Fibroblast of lung (primary cell): ENCODE data around the gene CRACR2B. TPM values are rescaled to one million over a fixed set of nuclear protein-coding genes. Genes with fewer than 3 reads are reported as not detected.

ENCODE experiments used
- DNase-seq, 2 donors: peaks; one replicate each; pipeline versions ENCODE4 v3.0.0 to v3.0.0-alpha.2; 2010; ENCODE audit warnings: low read depth in 2 of 2
- H2AFZ ChIP-seq: 2 replicates; pipeline ENCODE4 v1.5.1; 2012; ENCODE audit warnings: low read length, control low read depth, inconsistent platforms
- H3K27ac ChIP-seq: 2 replicates; pipeline ENCODE4 v1.5.1; 2011; ENCODE audit warnings: low read length, control low read depth; ENCODE audit not compliant: insufficient read depth
- H3K27me3 ChIP-seq: 2 replicates; pipeline ENCODE4 v1.5.1; 2011; ENCODE audit warnings: mild to moderate bottlenecking, low read length; ENCODE audit not compliant: control insufficient read depth, insufficient read depth
- H3K36me3 ChIP-seq: 2 replicates; pipeline ENCODE4 v1.5.1; 2011; ENCODE audit warnings: low read length; ENCODE audit not compliant: control insufficient read depth, insufficient read depth
- H3K4me1 ChIP-seq: 2 replicates; pipeline ENCODE4 v1.5.1; 2011; ENCODE audit warnings: low read length; ENCODE audit not compliant: control insufficient read depth, insufficient read depth; ENCODE audit errors: extremely low read depth
- H3K4me2 ChIP-seq: 2 replicates; pipeline ENCODE4 v1.5.1; 2011; ENCODE audit warnings: low read length, control low read depth; ENCODE audit not compliant: insufficient read depth; ENCODE audit errors: extremely low read depth
- H3K4me3 ChIP-seq, 4 experiments: fragments of 200-600 bp in 1 of 4; sonication (generic) in 1 of 4; replicated peaks in 1 of 4; 2 replicates each; pipeline ENCODE4 v1.5.1; 2011 to 2016; ENCODE audit warnings: low read length in 4 of 4, low read depth in 3 of 4, mild to moderate bottlenecking in 3 of 4, control low read depth in 2 of 4, inconsistent platforms in 1 of 4, mixed read lengths in 1 of 4; ENCODE audit not compliant: insufficient read depth in 1 of 4; ENCODE audit errors: control extremely low read depth in 1 of 4
- H3K79me2 ChIP-seq: 2 replicates; pipeline ENCODE4 v1.5.1; 2012; ENCODE audit warnings: mild to moderate bottlenecking, low read length, inconsistent platforms; ENCODE audit not compliant: control insufficient read depth, insufficient read depth
- H3K9ac ChIP-seq: 2 replicates; pipeline ENCODE4 v1.5.1; 2011; ENCODE audit warnings: mild to moderate bottlenecking, low read length, control low read depth; ENCODE audit not compliant: insufficient read depth
- H3K9me3 ChIP-seq: 2 replicates; pipeline ENCODE4 v1.5.1; 2012; ENCODE audit warnings: low read depth, low read length; ENCODE audit not compliant: control insufficient read depth, insufficient read depth
- H4K20me1 ChIP-seq: 2 replicates; pipeline ENCODE4 v1.5.1; 2011; ENCODE audit warnings: low read length; ENCODE audit not compliant: control insufficient read depth, insufficient read depth; ENCODE audit errors: extremely low read depth
- EZH2 ChIP-seq: IDR thresholded peaks from 2 replicates; pipeline ENCODE4 v1.5.1; 2012; ENCODE audit warnings: low read length, control low read depth, mild to moderate bottlenecking; ENCODE audit errors: missing control alignments
- polyA plus RNA-seq, 2 donors: library from polyadenylated mRNA; depleted of rRNA in 1 of 2; stranded (reverse) in 1 of 2; unstranded in 1 of 2; fragments of >200 nt; gene quantifications; 2 replicates each; pipeline ENCODE4 v1.2.1, GENCODE V29; 2011 to 2012; ENCODE audit warnings: missing spikeins in 1 of 2
- total RNA-seq: library from RNA; depleted of rRNA; stranded (reverse); fragments of >200 nt; gene quantifications from 2 replicates; pipeline ENCODE4 v1.2.1, GENCODE V29; 2014
- TF ChIP-seq, protein P1 (sequence below), 2 donors: IDR thresholded peaks in 1 of 2; conservative IDR thresholded peaks in 1 of 2; 1 replicate in 1 of 2; 2 replicates in 1 of 2; pipeline ENCODE4 v1.5.1; 2011 to 2012; ENCODE audit warnings: low read length in 2 of 2, control low read depth in 1 of 2, inconsistent platforms in 1 of 2, low read depth in 1 of 2, mild to moderate bottlenecking in 1 of 2

CRACR2B gene
- total and polyA plus RNA-seq, 2 donors (not counting 1 experiment from before 2014, with no cell fraction given): 0.11 to 0.66 TPM

DNA sequence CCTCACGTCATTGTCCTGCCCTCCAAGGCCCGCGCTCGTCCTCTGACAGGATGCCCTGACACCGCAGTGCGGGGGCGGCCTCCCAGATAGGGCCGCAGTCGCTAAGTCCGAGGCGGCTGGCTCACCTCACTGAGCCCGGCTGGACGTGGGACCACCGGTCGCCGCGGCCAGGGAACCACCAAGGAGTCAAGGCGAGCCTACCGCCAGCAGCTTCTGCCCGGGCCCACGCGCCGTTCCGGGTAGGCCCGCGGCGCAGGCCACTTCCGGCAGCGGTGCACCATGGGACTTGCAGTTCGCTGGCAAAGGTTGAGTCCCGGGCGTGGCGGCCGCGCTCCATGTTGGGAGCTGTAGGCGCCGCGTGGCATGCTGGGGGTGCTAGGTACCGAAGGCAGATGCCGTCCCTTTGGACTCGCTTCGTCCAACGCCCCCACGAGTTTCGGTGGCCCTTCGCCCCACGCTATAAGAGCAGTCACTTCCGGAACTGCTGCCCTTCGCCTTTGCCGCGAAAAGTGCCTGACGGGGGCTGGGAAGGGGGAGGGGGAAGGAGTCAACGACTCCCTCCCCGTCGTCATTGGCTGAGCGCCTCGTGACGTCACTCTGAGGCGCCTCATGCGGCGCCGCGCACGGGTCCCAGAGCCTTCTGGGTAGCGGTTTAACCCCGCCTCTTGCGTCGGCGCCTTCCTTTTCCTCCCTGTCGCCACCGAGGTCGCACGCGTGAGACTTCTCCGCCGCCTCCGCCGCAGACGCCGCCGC, 18.3 kb upstream of the CRACR2B start, which contains the start of gene RPLP2:
TSS of gene RPLP2 (plus strand) at position 681 of the 753 bp plus-strand sequence. CDS start 268 bp downstream, outside the sequence.
- Histone ChIP-seq H3K27ac (peak within 1 kb of the TSS; percentile 96), H3K4me2 (peak within 1 kb of the TSS; percentile 98), H3K9me3 (no peaks in the 10 kb centered on the region), H3K36me3 (peaks cover 24% of the 10 kb centered on the region), H2AFZ (peak within 1 kb of the TSS; percentile 94), H3K4me1 (peaks cover 13% of the 10 kb centered on the region), H3K4me3 (peak within 1 kb of the TSS; percentile 78 to 98 (median 94)), H3K79me2 (peaks cover 38% of the 10 kb centered on the region), H3K27me3 (no peaks in the 10 kb centered on the region), H4K20me1 (no peaks in the 10 kb centered on the region), H3K9ac (peak within 1 kb of the TSS; percentile 99)
- TF ChIP-seq, protein P1, sequence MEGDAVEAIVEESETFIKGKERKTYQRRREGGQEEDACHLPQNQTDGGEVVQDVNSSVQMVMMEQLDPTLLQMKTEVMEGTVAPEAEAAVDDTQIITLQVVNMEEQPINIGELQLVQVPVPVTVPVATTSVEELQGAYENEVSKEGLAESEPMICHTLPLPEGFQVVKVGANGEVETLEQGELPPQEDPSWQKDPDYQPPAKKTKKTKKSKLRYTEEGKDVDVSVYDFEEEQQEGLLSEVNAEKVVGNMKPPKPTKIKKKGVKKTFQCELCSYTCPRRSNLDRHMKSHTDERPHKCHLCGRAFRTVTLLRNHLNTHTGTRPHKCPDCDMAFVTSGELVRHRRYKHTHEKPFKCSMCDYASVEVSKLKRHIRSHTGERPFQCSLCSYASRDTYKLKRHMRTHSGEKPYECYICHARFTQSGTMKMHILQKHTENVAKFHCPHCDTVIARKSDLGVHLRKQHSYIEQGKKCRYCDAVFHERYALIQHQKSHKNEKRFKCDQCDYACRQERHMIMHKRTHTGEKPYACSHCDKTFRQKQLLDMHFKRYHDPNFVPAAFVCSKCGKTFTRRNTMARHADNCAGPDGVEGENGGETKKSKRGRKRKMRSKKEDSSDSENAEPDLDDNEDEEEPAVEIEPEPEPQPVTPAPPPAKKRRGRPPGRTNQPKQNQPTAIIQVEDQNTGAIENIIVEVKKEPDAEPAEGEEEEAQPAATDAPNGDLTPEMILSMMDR (conservative IDR thresholded peaks at IDR 0.05 in 1 of 2, IDR thresholded peaks at IDR 0.05 in 1 of 2; ENCODE audit: low read depth in 1 of 2, low read length in 2 of 2): no peak
- TF ChIP-seq EZH2: no peak
- DNase-seq: peak; percentile 96 to 98

DNA sequence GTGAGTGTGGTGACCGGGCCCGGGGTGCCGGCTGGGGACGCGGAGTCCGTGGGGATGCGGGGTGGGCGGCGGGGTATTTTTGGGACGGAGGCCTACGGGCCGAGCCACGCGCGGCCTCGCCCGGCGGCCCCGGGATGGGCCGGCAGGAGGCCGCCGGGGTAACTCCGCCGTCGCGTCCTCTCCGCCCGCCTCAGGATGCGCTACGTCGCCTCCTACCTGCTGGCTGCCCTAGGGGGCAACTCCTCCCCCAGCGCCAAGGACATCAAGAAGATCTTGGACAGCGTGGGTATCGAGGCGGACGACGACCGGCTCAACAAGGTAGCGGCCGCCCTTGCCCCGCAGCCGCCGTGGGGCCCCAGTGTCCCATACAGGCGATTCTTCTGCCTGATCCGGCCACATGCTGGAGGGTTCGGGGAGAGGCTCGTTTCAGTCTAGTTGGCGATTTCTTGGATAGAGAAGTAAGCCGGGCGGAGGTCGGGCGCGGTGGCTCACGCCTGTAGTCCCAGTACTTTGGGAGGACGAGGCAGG, 17.6 kb upstream of the CRACR2B start:
- peaks cover 24% of the 10 kb centered on the region for H3K36me3 ChIP-seq
- H4K20me1 ChIP-seq: no peaks in the 10 kb centered on the region
- DNase-seq: no peak
- H3K4me3 ChIP-seq: peak overlapping the region; percentile 70 to 98 (median 86)
- no peaks in the 10 kb centered on the region for H3K9me3 ChIP-seq
- H3K9ac ChIP-seq: peak overlapping the region; percentile 99
- no peak overlapping the region for H2AFZ ChIP-seq
- peaks cover 11% of the 10 kb centered on the region for H3K4me1 ChIP-seq
- peak overlapping the region; percentile 96 for H3K27ac ChIP-seq
- no peaks in the 10 kb centered on the region for H3K27me3 ChIP-seq
- peaks cover 38% of the 10 kb centered on the region for H3K79me2 ChIP-seq
- no peak for TF ChIP-seq EZH2
- TF ChIP-seq, protein P1 (conservative IDR thresholded peaks at IDR 0.05 in 1 of 2, IDR thresholded peaks at IDR 0.05 in 1 of 2; ENCODE audit: low read depth in 1 of 2, low read length in 2 of 2): no peak
- H3K4me2 ChIP-seq: peak overlapping the region; percentile 89

DNA sequence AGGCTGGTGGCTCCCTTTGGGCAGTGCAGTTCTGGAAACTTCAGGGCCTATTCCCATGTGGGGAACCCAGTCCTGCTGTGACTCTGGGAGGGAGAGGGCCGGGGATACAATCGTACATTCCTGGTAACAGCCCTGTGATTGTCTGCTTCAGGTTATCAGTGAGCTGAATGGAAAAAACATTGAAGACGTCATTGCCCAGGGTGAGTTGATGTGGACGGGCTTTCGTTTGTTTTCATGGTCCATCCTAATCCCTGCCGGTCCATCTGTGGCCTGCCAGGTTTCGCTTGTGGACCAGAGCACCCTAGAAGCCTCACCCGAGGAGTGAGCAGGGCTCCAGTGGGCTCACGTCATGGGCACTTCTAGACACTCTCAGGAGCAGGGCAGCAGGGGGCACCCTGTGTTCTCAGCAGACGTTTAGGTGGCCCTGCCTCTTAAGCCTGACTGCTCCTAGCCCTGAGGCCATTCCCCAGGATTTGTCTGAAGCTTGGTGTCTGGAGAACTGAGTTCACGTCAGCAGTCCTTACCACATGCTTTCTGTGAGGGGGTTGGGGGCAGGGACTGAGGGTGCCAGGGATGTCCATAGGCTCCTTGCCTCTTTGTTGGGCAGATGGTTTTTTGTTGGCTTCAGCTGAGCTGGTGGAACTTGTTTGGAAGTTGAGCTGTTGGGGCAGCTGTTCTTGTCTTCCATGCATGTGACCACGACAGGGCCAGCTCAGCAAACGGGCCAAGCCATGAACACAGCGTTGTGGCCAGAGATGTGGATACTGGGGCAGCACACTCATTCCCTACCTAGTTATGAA, 16.1 kb upstream of the CRACR2B start:
- peak overlapping the region; percentile 89 for H3K4me2 ChIP-seq
- no peak for TF ChIP-seq EZH2
- TF ChIP-seq, protein P1 (conservative IDR thresholded peaks at IDR 0.05 in 1 of 2, IDR thresholded peaks at IDR 0.05 in 1 of 2; ENCODE audit: low read depth in 1 of 2, low read length in 2 of 2): no peak
- peak overlapping the region; percentile 13 for H3K9ac ChIP-seq
- no peaks in the 10 kb centered on the region for H3K9me3 ChIP-seq
- H3K27ac ChIP-seq: peak overlapping the region; percentile 96
- H3K36me3 ChIP-seq: peaks cover 24% of the 10 kb centered on the region
- peaks cover 11% of the 10 kb centered on the region for H3K4me1 ChIP-seq
- no peak overlapping the region for H2AFZ ChIP-seq
- H4K20me1 ChIP-seq: no peaks in the 10 kb centered on the region
- H3K27me3 ChIP-seq: no peaks in the 10 kb centered on the region
- H3K79me2 ChIP-seq: peaks cover 38% of the 10 kb centered on the region
- peak overlapping the region; percentile 70 to 98 (median 86) for H3K4me3 ChIP-seq
- no peak for DNase-seq
